Lower leg skin (tissue), 4 donors: ENCODE data around the gene IQCC. TPM values are rescaled to one million over a fixed set of nuclear protein-coding genes. Genes with fewer than 3 reads are reported as not detected.
A peak's percentile ranks its signal among the peaks of the same experiment; 100 is the strongest.

ENCODE experiments used
- DNase-seq, 2 donors: peaks; one replicate each; pipeline ENCODE4 v3.0.0-alpha.2; 2019; ENCODE audit warnings: low spot score in 2 of 2
- H3K4me3 ChIP-seq: fragments of 200-600 bp; sonication (generic); 2 replicates; pipeline ENCODE4 v1.5.1; 2017; ENCODE audit warnings: mild to moderate bottlenecking, low read depth; ENCODE audit not compliant: poor library complexity, severe bottlenecking
- POLR2A ChIP-seq, 2 donors: fragments of 450-650 bp; IDR thresholded peaks; one replicate each; pipeline ENCODE4 v1.6.1; 2016 to 2017; ENCODE audit warnings: antibody characterized with exemption in 2 of 2, mild to moderate bottlenecking in 1 of 2, moderate library complexity in 1 of 2
- WGBS, 2 donors: methylation state at CpG; one replicate each; pipeline ENCODE4 v1.1.5; 2018; 5-methylcytosine and 5-hydroxymethylcytosine counted together
- intact Hi-C: fragments of 100-400 bp; cut with DNase I; formaldehyde crosslinking; loops from one replicate; pipeline ENCODE4 v1.15.0; 2023; ENCODE audit warnings: low total_unique reads
- total RNA-seq, 4 donors: library from RNA; depleted of rRNA; stranded (reverse); fragments of >200 nt; gene quantifications; one replicate each; pipeline ENCODE4 v1.1.0, GENCODE V29; 2016
- TF ChIP-seq, protein P1 (sequence below), 3 donors: fragments of 450-650 bp; IDR thresholded peaks; one replicate each; pipeline ENCODE4 v1.5.1; 2016; ENCODE audit warnings: antibody characterized with exemption in 3 of 3, mild to moderate bottlenecking in 3 of 3, moderate library complexity in 2 of 3

IQCC gene
- total RNA-seq, 4 donors from 2014 or later = 3.4 to 6.5 (median 4.7) TPM

DNA sequence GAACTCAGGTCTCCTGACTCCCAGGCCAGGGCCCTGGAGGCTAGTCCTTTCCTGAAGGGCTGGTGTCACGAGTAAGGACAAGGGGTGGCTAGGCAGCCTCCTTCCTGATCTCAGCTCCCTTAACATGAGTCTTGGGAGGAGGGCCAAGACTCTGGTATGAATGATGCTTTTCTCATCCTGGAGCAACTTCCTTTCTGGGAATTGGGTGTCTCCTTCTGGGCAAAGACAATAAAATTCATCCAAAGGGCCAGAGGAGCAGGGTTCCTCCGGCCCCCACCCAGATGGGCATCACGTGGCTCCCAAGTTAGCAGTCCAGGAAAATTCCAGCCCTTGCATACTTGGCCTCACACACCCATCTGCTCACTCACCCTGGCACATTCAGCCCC is 41.4 kb downstream of the IQCC start, which contains the start of gene FAM167B:
TSS of gene FAM167B (plus strand) at position 335 of the 386 bp plus-strand sequence. CDS start 200 bp downstream, outside the sequence.
- peak in 1 of 2 donors; percentile 51 for DNase-seq
- intact Hi-C loops = no loop called here
- WGBS, 2 donors = 32 to 39% methylated on average over 3 of the region's 3 CpGs
- H3K4me3 ChIP-seq = no peak within 1 kb of the TSS
- TF ChIP-seq POLR2A (IDR thresholded peaks at IDR 0.05) = no peak
- TF ChIP-seq, protein P1, sequence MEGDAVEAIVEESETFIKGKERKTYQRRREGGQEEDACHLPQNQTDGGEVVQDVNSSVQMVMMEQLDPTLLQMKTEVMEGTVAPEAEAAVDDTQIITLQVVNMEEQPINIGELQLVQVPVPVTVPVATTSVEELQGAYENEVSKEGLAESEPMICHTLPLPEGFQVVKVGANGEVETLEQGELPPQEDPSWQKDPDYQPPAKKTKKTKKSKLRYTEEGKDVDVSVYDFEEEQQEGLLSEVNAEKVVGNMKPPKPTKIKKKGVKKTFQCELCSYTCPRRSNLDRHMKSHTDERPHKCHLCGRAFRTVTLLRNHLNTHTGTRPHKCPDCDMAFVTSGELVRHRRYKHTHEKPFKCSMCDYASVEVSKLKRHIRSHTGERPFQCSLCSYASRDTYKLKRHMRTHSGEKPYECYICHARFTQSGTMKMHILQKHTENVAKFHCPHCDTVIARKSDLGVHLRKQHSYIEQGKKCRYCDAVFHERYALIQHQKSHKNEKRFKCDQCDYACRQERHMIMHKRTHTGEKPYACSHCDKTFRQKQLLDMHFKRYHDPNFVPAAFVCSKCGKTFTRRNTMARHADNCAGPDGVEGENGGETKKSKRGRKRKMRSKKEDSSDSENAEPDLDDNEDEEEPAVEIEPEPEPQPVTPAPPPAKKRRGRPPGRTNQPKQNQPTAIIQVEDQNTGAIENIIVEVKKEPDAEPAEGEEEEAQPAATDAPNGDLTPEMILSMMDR (IDR thresholded peaks at IDR 0.05) = no peak

- DNase-seq = no peak
- 81 to 85% methylated on average over 12 of the region's 12 CpGs for WGBS, 2 donors
- TF ChIP-seq, protein P1 (IDR thresholded peaks at IDR 0.05) = no peak
- no peak for TF ChIP-seq POLR2A (IDR thresholded peaks at IDR 0.05)
- intact Hi-C loops = no loop called here
- H3K4me3 ChIP-seq = no peak overlapping the region
These were observed 42.0 kb downstream of the IQCC start for GRCh38 chr1:32247452-32247851.

DNA sequence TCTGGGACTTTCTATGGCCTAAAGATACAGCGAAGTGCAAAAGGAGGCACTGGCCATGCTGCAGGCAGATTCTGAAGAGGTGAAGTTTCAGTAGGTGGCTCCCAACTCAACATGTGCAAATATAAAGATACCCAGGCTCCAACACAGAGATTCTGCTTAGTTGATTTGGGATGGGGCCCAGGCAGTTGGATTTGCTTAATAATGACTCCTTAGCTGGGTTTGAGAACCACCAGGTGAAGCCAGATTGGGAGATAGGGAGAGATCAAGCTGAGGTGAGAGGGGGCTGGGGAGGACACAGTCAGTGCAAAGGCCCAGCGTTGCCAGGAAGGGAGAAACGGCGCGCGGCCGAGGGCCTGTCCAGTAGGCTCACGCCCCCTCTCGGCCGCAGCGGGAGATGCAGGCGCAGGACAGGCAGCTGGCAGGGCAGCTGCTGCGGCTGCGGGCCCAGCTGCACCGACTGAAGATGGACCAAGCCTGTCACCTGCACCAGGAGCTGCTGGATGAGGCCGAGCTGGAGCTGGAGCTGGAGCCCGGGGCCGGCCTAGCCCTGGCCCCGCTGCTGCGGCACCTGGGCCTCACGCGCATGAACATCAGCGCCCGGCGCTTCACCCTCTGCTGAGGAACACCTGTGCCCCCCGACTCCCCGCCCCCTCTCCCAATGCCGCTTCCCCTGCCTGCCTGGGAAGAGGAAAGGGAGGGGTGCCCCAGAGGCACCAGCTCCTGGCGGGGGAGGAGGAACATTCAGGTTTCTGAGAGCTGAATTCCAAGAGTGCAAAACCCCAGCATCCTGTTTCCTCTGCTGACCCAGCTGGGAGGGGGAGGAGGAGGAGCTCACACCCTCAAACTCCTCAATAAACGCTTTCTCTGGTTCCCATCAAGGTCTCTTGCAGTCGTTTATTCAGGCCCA is 42.8 kb downstream of the IQCC start:
- TF ChIP-seq POLR2A (IDR thresholded peaks at IDR 0.05) = no peak
- TF ChIP-seq, protein P1 (IDR thresholded peaks at IDR 0.05) = peak in 1 of 3 donors; percentile 62
- intact Hi-C loops = no loop called here
- no peak overlapping the region for H3K4me3 ChIP-seq
- 11 to 13% methylated on average over 14 to 28 of the region's 31 CpGs for WGBS, 2 donors
- peak; percentile 69 to 95 for DNase-seq

DNA sequence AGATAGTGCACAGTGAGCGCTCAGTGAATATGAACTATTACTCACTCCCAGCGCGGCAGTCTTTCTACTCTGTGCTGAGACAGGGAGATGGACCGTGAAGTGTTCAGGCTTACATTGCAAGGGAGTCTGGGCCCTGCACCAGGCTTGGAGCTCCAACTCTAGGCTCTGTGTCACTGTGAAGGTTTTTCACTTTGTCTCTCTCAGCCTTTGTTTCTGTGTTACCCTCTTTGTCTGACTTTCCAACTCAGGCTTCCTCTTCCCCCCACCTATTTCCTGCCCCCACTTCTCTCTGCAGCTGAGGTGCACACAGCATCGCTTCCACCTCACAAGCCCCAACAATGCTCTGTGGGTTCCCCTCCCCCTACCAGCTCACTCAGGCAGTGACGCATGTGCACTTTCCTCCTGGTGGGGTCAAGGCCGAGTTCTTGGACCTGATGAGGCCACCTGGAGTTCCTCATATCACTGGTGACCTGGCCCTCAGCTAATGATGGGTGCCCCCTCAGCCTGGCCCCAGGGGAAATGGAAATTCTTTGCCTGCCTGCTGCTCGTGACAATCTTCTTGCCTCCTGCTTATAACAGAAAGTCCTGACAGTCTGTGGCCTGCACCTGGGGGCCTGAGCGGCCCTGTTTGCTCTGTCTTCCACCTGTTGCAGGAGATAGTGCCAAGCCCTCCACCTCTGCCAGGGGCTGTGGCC is 44.5 kb downstream of the IQCC start:
- no peak for TF ChIP-seq POLR2A (IDR thresholded peaks at IDR 0.05)
- TF ChIP-seq, protein P1 (IDR thresholded peaks at IDR 0.05) = no peak
- intact Hi-C loops = no loop called here
- 67 to 75% methylated on average over 8 to 9 of the region's 9 CpGs for WGBS, 2 donors
- H3K4me3 ChIP-seq = no peak overlapping the region
- DNase-seq = peak in 1 of 2 donors; percentile 40

DNA sequence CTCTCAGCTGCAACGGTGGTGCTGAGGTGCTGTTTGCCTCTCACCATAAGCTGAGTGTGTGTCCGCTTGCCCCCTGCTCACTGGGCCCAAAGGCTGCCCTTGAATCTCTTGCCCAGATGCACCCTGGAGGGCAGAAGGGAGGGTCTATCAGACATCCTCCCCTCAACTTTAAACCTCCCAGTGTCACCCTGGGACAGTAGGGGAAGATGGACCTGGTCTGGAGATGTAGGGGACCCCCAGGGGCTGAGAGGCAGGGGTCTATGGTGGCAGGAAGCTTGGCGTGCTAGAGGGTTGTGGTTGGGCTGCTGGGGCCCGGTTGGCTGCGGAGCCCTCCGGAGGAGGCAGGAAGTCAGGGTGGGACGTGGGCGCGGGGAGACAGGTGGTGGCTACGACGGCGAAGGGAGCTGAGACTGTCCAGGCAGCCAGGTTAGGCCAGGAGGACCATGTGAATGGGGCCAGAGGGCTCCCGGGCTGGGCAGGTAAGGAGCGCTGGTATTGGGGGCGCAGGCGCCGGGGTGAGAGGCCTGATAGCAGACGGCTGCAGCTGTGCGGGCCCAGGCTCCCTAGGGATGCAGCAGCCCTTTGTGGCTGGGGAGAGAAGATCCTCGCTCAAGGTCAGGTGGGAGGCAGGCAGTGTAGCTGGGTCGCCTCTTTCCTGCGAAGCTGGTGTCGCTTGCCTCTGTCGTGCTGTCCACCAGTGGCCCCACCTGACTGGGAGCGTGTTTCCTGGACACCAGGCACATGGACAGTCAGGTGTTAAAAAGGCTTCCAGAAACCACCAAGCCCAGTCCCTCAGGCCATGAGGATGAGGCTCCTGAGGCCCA is 45.6 kb downstream of the IQCC start, which contains the start of gene LCK:
TSS of gene LCK (plus strand) at position 373 of the 824 bp plus-strand sequence. CDS start 23,065 bp downstream, outside the sequence.
- WGBS, 2 donors = 89% methylated on average over 25 of the region's 25 CpGs
- intact Hi-C loops = no loop called here
- H3K4me3 ChIP-seq = no peak within 1 kb of the TSS
- no peak for DNase-seq
- TF ChIP-seq, protein P1 (IDR thresholded peaks at IDR 0.05) = no peak
- no peak for TF ChIP-seq POLR2A (IDR thresholded peaks at IDR 0.05)
